Inflammatory macrophage treated with lipopolysaccharide for 1 hour (primary cell): ENCODE measurements around the gene DOK7.

ENCODE experiments used
- DNase-seq, 2 donors: peaks; one replicate each; pipeline ENCODE4 v3.0.0-alpha.2; 2020 to 2022

DOK7 gene

GRCh38 chr4:3464911-3465697 is 2.0 kb downstream of the DOK7 start:
- DNase-seq: no peak

GRCh38 chr4:3465698-3466671 is 2.9 kb downstream of the DOK7 start:
- DNase-seq: no peak

DNA sequence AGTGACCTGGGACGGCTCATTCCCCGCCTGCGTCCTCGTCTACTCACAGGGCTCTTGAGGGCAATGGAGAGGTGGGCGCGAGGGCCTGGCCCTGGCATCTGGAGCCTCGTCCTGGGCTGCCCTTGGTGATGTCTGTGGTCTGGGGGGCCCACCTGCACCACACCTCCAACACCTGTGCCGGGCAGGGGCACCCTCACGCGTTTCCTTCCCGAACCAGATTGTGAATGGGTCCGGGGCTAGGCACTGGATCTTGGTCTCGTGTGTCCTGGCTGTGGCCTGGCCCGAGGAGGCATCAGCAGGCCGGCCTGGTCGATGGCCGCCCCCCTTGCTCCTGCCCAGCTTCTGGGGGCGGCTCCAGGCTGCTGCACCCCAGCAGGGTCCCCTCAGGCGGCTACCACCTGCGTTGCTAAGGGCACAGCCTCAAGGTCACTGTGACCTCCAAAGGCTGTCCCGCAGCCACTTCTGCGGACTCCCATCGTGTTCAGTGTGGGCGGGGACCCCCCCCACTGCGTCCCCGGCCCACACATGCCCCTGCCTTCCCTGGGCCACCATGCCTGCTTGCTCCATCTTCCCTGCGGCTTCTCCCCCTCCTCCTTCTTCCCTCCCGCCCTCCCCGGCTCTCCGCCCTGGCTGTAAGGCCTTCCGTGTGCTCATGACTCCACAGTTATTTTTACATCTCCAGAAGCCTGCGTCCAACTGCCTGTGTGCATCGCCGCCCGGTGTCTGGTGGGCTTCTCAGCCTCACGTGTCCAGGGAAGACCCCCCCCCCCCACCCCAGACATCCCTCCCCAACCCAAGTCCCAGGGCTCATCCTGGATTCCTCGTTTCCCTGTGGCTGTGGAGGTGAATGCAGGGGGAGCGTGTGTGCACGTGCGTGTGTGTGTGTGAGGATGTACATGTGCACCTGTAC is 3.8 kb downstream of the DOK7 start:
- DNase-seq: no peak

GRCh38 chr4:3467601-3468031 is 4.5 kb downstream of the DOK7 start:
- no peak for DNase-seq

- no peak for DNase-seq
Observed at GRCh38 chr4:3468154-3468553, 5.0 kb downstream of the DOK7 start.

GRCh38 chr4:3468804-3469203 is 5.7 kb downstream of the DOK7 start:
- no peak for DNase-seq

GRCh38 chr4:3469386-3470243 is 6.5 kb downstream of the DOK7 start:
- no peak for DNase-seq

GRCh38 chr4:3470244-3471097 is 7.4 kb downstream of the DOK7 start:
- no peak for DNase-seq

- DNase-seq: no peak
Observed at GRCh38 chr4:3471098-3471760, 8.1 kb downstream of the DOK7 start.

DNA sequence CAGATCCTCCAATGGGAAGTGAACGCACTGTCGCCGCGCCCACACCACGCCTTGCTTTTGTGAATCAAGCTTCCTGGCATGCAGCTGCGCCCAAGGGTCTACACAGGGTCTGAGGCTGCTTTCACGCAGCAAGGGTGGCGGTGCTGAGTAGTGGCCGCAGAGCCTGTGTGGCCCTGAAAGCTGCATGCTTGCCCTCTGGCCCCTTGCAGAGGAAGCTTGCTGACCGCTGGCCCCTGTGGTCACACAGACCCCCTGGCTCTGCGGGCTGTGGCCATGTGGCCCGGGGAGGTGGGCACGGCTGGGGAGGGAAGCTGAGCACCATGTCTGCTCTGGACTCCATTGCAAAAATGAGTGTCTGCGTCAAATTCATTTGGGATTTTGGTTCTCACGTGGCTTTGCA is 8.8 kb downstream of the DOK7 start:
- DNase-seq: no peak

DNA sequence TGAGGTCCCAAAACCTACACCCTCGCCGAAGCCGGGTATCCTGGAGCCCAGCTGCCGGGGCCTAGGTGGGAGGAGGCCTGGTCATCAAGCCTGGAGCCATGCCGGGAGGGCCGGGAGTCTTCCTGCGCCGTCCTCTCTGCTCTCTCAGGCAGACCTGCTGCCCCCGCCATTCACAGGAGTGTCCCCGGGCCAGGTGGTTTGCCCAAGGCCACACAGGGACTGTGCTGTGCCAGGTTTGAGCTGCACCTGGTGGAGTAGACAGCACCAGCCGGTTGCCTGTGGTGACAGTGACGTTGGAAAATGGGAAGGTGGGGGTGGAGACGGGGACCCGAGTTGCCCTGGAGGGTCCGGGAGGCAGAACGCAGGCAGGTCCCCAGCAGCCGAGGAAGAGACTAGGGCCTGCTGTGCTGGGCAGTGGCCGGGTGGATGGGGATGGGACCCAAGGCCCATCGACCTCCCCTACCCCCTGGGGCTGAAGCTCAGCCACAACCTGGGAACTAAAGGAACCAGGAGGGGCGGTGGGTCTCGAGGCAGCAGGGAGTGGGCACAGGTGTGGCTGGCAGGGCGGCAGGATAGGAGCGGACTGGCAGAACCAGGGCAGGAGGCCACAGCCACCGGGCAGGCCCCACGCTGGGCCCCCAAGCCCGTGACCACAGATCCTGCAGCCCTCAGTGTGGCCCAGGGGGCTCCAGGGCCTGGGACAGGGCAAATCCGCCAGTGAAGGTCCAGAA is 9.5 kb downstream of the DOK7 start:
- no peak for DNase-seq

- no peak for DNase-seq
Observed at GRCh38 chr4:3473181-3473950, 10.3 kb downstream of the DOK7 start.

DNA sequence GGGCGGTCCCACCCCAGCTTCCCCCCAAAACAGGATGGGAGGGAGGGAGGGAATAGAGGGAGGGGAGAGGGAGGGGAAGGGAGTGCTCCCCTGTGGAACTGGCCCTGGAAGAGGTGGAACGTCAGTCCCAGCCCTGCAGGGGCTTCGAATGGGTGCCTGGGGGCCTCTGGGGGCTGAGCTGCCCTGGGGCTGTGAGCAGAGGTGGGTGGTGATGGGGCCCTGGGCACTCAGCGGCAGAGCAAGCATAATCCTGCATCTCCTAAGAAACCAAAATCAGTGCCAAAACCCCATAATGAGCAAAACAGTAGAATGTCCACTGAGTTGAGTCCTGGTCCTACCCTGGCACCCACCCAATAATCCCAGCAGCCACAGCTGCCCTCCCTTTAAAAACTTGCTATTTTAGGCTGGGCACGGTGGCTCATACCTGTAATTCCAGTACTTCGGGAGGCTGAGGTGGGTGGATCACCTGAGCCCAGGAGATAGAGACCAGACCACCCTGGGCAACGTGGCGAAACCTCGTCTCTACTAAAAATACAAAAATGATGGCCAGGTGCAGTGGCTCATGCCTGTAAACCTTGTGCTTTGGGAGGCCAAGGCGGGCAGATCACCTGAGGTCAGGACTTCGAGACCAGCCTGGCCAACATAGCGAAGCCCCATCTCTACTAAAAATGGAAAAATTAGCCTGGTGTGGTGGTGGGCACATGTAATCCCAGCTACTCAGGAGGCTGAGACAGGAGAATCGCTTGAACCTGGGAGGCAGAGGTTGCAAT is 11.1 kb downstream of the DOK7 start:
- no peak for DNase-seq

- DNase-seq: no peak
Observed at GRCh38 chr4:3475041-3475712, 12.1 kb downstream of the DOK7 start.

DNA sequence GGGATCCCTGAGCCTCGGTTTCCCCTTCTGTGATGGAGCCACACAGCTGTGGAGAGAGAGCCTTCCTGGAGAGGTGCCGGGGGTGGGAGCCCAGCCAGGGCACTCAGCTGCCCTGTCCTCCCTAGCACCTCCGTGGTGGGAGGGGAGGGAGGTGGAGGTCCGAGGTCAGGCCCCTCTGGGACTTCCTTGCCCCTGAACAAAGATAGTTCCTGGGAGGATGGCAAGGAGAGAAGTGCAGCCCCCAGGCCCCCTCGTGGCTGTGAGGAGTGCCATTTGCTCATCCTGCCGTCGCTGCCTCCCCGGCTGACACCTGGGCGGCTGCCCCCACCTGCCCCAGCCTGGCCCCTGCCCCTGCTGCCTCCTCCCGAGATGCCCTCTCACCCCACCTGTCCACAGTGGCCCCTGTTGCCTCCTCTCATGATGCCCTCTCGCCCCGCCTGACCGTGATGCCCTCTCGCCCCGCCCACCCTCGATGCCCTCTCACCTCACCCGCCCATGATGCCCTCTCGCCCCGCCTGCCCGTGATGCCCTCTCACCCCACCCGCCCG is 12.7 kb downstream of the DOK7 start:
- DNase-seq: no peak

GRCh38 chr4:3476341-3476747 is 13.2 kb downstream of the DOK7 start:
- DNase-seq: no peak
